Measurements from ENCODE around the gene FAM13C.

The FAM13C gene

DNA sequence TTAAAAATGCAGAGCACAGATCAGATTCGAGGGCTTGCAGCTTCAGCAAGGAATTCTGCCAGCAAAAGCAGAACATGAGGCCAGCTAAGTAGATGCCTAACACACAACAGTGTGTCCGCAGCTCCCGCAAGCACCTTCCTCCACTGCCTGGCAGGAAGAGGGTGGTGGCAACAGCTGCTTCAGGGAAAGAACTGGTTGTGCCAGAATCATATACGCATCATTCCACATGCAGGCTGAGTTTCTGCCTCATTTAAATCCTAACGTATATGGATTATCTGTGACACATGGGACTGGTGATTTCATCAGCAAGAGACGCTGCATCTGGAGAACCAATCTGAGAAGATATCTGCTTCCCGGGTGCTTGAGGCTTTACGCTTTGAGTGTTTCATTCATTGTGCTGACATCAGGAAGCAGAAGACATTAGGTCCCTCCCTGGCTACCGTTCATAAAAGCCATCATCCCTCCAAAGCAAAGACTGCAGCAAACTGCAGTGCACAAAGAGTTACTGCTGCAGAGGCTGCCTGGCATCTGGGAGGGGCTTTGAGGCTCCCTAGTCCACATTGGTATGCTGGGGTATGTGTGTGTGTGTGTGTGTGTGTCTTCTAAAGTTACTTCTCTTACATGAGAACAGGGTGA lies 78.8 kb downstream of the FAM13C start:
- no peak overlapping the region for H4K91ac ChIP-seq (ENCODE audit: low read depth, low read length, poor library complexity)
- H3K23ac ChIP-seq (ENCODE audit: low read depth, low read length, poor library complexity), result no peak overlapping the region
- H2BK120ac ChIP-seq (ENCODE audit: low read depth, low read length), result no peak overlapping the region
- no peak overlapping the region for H3K14ac ChIP-seq (ENCODE audit: low read length)
- H3K18ac ChIP-seq (ENCODE audit: low read length), result peak overlapping the region; percentile 34
- no CpG with 5 or more reads among the region's 9 CpGs for WGBS, 2 donors (ENCODE audit: extremely low coverage in 2 of 2, insufficient read length in 2 of 2, insufficient replicate concordance in 1 of 2)
- H3K4me1 ChIP-seq (ENCODE audit: control insufficient read depth in 2 of 2, insufficient read depth in 1 of 2, low read depth in 1 of 2, low read length in 2 of 2), result peaks cover 0 to 11% of the 10 kb centered on the region in 2 donors
- peak; percentile 17 for DNase-seq (ENCODE audit: low spot score)
- no peak overlapping the region for H2BK15ac ChIP-seq (ENCODE audit: low read length)
- no peak overlapping the region for H2AK5ac ChIP-seq (ENCODE audit: low read depth, low read length)
- H3K36me3 ChIP-seq (replicated peaks in 1 of 2; ENCODE audit: control insufficient read depth in 2 of 2, insufficient read depth in 2 of 2, low read length in 2 of 2), result no peaks in the 10 kb centered on the region
- H4K8ac ChIP-seq (ENCODE audit: low read depth, low read length), result no peak overlapping the region
- H3K4me3 ChIP-seq (ENCODE audit: low read length in 2 of 2), result no peak overlapping the region
- no peak overlapping the region for H3K4me2 ChIP-seq (ENCODE audit: insufficient read depth, low read length, poor library complexity, severe bottlenecking)
- no peak overlapping the region for H3K9ac ChIP-seq (ENCODE audit: low read depth, low read length, poor library complexity)
- H3K27ac ChIP-seq (replicated peaks; ENCODE audit: low read length), result no peak overlapping the region
- no peak overlapping the region for H2AFZ ChIP-seq (ENCODE audit: low read length)
- no peaks in the 10 kb centered on the region for H3K27me3 ChIP-seq (ENCODE audit: control insufficient read depth in 3 of 3, insufficient read depth in 3 of 3, low read depth in 1 of 3, low read length in 3 of 3)
- no peaks in the 10 kb centered on the region for H3K79me1 ChIP-seq (ENCODE audit: low read depth, low read length)
- H2BK5ac ChIP-seq (ENCODE audit: low read length), result no peak overlapping the region
- no peak overlapping the region for H3K4ac ChIP-seq (ENCODE audit: low read length)
- no peak overlapping the region for H2BK12ac ChIP-seq (ENCODE audit: low read length)
- peaks cover 0 to 1% of the 10 kb centered on the region in 2 donors for H3K9me3 ChIP-seq (replicated peaks in 1 of 2; ENCODE audit: control insufficient read depth in 2 of 2, insufficient read depth in 1 of 2, low read depth in 1 of 2, low read length in 2 of 2)

DNA sequence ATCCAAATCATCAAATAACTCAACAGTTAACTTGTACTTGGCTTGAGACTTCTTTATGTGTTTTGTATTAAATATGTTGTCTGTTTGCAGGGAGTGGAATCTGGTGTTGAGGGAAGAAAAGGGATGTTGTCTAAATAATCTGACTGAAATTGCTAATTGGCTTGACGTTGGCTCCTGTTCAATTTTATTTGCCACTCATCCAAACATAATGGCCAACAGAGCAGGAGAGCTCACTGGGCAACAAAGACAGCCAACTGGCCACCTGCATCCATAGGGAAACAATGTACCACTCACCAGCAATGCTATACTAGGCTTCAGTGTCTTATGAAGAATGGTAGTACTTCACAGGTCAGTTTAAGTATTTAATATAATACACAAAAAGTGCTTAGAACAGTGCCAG lies 80.5 kb downstream of the FAM13C start:
- no peak overlapping the region for H3K4ac ChIP-seq (ENCODE audit: low read length)
- H3K79me1 ChIP-seq (ENCODE audit: low read depth, low read length), result no peaks in the 10 kb centered on the region
- H3K4me1 ChIP-seq (ENCODE audit: control insufficient read depth in 2 of 2, insufficient read depth in 1 of 2, low read depth in 1 of 2, low read length in 2 of 2), result peaks cover 0 to 9% of the 10 kb centered on the region in 2 donors
- H3K4me2 ChIP-seq (ENCODE audit: insufficient read depth, low read length, poor library complexity, severe bottlenecking), result no peak overlapping the region
- no peak overlapping the region for H3K4me3 ChIP-seq (ENCODE audit: low read length in 2 of 2)
- no peaks in the 10 kb centered on the region for H3K27me3 ChIP-seq (ENCODE audit: control insufficient read depth in 3 of 3, insufficient read depth in 3 of 3, low read depth in 1 of 3, low read length in 3 of 3)
- H3K9ac ChIP-seq (ENCODE audit: low read depth, low read length, poor library complexity), result no peak overlapping the region
- H2BK5ac ChIP-seq (ENCODE audit: low read length), result no peak overlapping the region
- H4K91ac ChIP-seq (ENCODE audit: low read depth, low read length, poor library complexity), result no peak overlapping the region
- no peaks in the 10 kb centered on the region for H3K36me3 ChIP-seq (replicated peaks in 1 of 2; ENCODE audit: control insufficient read depth in 2 of 2, insufficient read depth in 2 of 2, low read length in 2 of 2)
- no CpG with 5 or more reads among the region's 1 CpG for WGBS, 2 donors (ENCODE audit: extremely low coverage in 2 of 2, insufficient read length in 2 of 2, insufficient replicate concordance in 1 of 2)
- no peak for DNase-seq (ENCODE audit: low spot score)
- H2AFZ ChIP-seq (ENCODE audit: low read length), result no peak overlapping the region
- H3K14ac ChIP-seq (ENCODE audit: low read length), result no peak overlapping the region
- no peak overlapping the region for H3K18ac ChIP-seq (ENCODE audit: low read length)
- no peak overlapping the region for H3K23ac ChIP-seq (ENCODE audit: low read depth, low read length, poor library complexity)
- H3K27ac ChIP-seq (replicated peaks; ENCODE audit: low read length), result no peak overlapping the region
- H2AK5ac ChIP-seq (ENCODE audit: low read depth, low read length), result no peak overlapping the region
- H4K8ac ChIP-seq (ENCODE audit: low read depth, low read length), result no peak overlapping the region
- no peak overlapping the region for H2BK12ac ChIP-seq (ENCODE audit: low read length)
- no peak overlapping the region for H2BK15ac ChIP-seq (ENCODE audit: low read length)
- H2BK120ac ChIP-seq (ENCODE audit: low read depth, low read length), result no peak overlapping the region
- peaks cover 0 to 1% of the 10 kb centered on the region in 2 donors for H3K9me3 ChIP-seq (replicated peaks in 1 of 2; ENCODE audit: control insufficient read depth in 2 of 2, insufficient read depth in 1 of 2, low read depth in 1 of 2, low read length in 2 of 2)

DNA sequence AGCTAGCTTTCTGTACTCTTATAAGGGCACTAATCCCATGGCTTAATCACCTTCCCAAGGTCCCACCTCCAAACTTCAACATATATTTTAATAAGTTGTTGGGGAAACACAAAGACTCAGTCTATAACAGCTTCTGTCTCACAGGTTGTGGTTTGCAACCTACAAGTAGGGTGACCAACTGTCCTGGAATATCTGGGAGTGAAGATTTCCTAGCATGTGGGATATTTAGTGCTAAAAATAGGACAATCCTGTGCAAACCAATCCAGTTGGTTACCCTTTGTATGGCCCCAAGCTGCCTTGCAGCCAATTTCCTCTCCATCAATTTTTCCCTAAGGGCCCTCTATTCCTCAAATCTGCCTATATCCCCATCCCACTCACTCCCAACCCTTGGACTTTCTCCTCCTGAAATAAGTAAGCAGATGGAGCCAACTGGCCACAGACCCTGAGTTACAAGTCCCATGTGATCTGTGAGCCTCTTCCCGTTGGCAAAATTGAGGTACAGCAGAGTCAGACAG lies 82.3 kb downstream of the FAM13C start:
- Histone ChIP-seq H3K14ac (ENCODE audit: low read length) (no peak overlapping the region), H4K8ac (ENCODE audit: low read depth, low read length) (no peak overlapping the region), H2AFZ (ENCODE audit: low read length) (no peak overlapping the region), H3K9ac (ENCODE audit: low read depth, low read length, poor library complexity) (no peak overlapping the region), H2BK15ac (ENCODE audit: low read length) (no peak overlapping the region), H3K4me3 (ENCODE audit: low read length in 2 of 2) (no peak overlapping the region), H2BK5ac (ENCODE audit: low read length) (no peak overlapping the region), H4K91ac (ENCODE audit: low read depth, low read length, poor library complexity) (no peak overlapping the region), H2BK12ac (ENCODE audit: low read length) (no peak overlapping the region), H3K4ac (ENCODE audit: low read length) (no peak overlapping the region), H3K18ac (ENCODE audit: low read length) (no peak overlapping the region), H3K79me1 (ENCODE audit: low read depth, low read length) (no peaks in the 10 kb centered on the region), H3K27me3 (ENCODE audit: control insufficient read depth in 3 of 3, insufficient read depth in 3 of 3, low read depth in 1 of 3, low read length in 3 of 3) (no peaks in the 10 kb centered on the region), H2AK5ac (ENCODE audit: low read depth, low read length) (no peak overlapping the region), H3K36me3 (replicated peaks in 1 of 2; ENCODE audit: control insufficient read depth in 2 of 2, insufficient read depth in 2 of 2, low read length in 2 of 2) (no peaks in the 10 kb centered on the region), H3K9me3 (replicated peaks in 1 of 2; ENCODE audit: control insufficient read depth in 2 of 2, insufficient read depth in 1 of 2, low read depth in 1 of 2, low read length in 2 of 2) (peaks cover 0 to 1% of the 10 kb centered on the region in 2 donors), H3K23ac (ENCODE audit: low read depth, low read length, poor library complexity) (no peak overlapping the region), H3K27ac (replicated peaks; ENCODE audit: low read length) (no peak overlapping the region), H3K4me1 (ENCODE audit: control insufficient read depth in 2 of 2, insufficient read depth in 1 of 2, low read depth in 1 of 2, low read length in 2 of 2) (peaks cover 0 to 9% of the 10 kb centered on the region in 2 donors), H2BK120ac (ENCODE audit: low read depth, low read length) (no peak overlapping the region), H3K4me2 (ENCODE audit: insufficient read depth, low read length, poor library complexity, severe bottlenecking) (no peak overlapping the region)
- DNase-seq (ENCODE audit: low spot score), result no peak
- no CpG with 5 or more reads among the region's 1 CpG for WGBS, 2 donors (ENCODE audit: extremely low coverage in 2 of 2, insufficient read length in 2 of 2, insufficient replicate concordance in 1 of 2)

GRCh38 chr10:59279476-59279875 lies 82.9 kb downstream of the FAM13C start:
- H4K8ac ChIP-seq (ENCODE audit: low read depth, low read length), result no peak overlapping the region
- DNase-seq (ENCODE audit: low spot score), result no peak
- no peak overlapping the region for H2BK15ac ChIP-seq (ENCODE audit: low read length)
- H3K4me1 ChIP-seq (ENCODE audit: control insufficient read depth in 2 of 2, insufficient read depth in 1 of 2, low read depth in 1 of 2, low read length in 2 of 2), result peaks cover 0 to 7% of the 10 kb centered on the region in 2 donors
- no peak overlapping the region for H2AK5ac ChIP-seq (ENCODE audit: low read depth, low read length)
- H4K91ac ChIP-seq (ENCODE audit: low read depth, low read length, poor library complexity), result no peak overlapping the region
- H2BK12ac ChIP-seq (ENCODE audit: low read length), result no peak overlapping the region
- no peaks in the 10 kb centered on the region for H3K36me3 ChIP-seq (replicated peaks in 1 of 2; ENCODE audit: control insufficient read depth in 2 of 2, insufficient read depth in 2 of 2, low read length in 2 of 2)
- H3K9ac ChIP-seq (ENCODE audit: low read depth, low read length, poor library complexity), result no peak overlapping the region
- no peak overlapping the region for H2BK120ac ChIP-seq (ENCODE audit: low read depth, low read length)
- H3K27ac ChIP-seq (replicated peaks; ENCODE audit: low read length), result no peak overlapping the region
- H3K4me2 ChIP-seq (ENCODE audit: insufficient read depth, low read length, poor library complexity, severe bottlenecking), result no peak overlapping the region
- no peak overlapping the region for H3K4ac ChIP-seq (ENCODE audit: low read length)
- H2BK5ac ChIP-seq (ENCODE audit: low read length), result no peak overlapping the region
- no peaks in the 10 kb centered on the region for H3K9me3 ChIP-seq (replicated peaks in 1 of 2; ENCODE audit: control insufficient read depth in 2 of 2, insufficient read depth in 1 of 2, low read depth in 1 of 2, low read length in 2 of 2)
- no peak overlapping the region for H3K4me3 ChIP-seq (ENCODE audit: low read length in 2 of 2)
- H3K14ac ChIP-seq (ENCODE audit: low read length), result no peak overlapping the region
- no peaks in the 10 kb centered on the region for H3K79me1 ChIP-seq (ENCODE audit: low read depth, low read length)
- H3K23ac ChIP-seq (ENCODE audit: low read depth, low read length, poor library complexity), result no peak overlapping the region
- H2AFZ ChIP-seq (ENCODE audit: low read length), result no peak overlapping the region
- H3K18ac ChIP-seq (ENCODE audit: low read length), result no peak overlapping the region
- WGBS, 2 donors (ENCODE audit: extremely low coverage in 2 of 2, insufficient read length in 2 of 2, insufficient replicate concordance in 1 of 2), result no CpG with 5 or more reads among the region's 1 CpG
- no peaks in the 10 kb centered on the region for H3K27me3 ChIP-seq (ENCODE audit: control insufficient read depth in 3 of 3, insufficient read depth in 3 of 3, low read depth in 1 of 3, low read length in 3 of 3)

All from neuronal stem cell (in vitro differentiated cells).